Muscle layer of colon (tissue), 2 donors: ENCODE results near the gene SMG5.
A peak's percentile ranks its signal among the peaks of the same experiment; 100 is the strongest.

Experiments used
- H3K27ac ChIP-seq: one replicate; pipeline ENCODE4 v1.7.0; 2013; ENCODE audit warnings: low read depth, mild to moderate bottlenecking, low read length, moderate library complexity
- H3K27me3 ChIP-seq, 2 donors: one replicate each; pipeline ENCODE4 v1.7.0; 2013; ENCODE audit warnings: low read length in 2 of 2, mild to moderate bottlenecking in 2 of 2; ENCODE audit not compliant: insufficient read depth in 2 of 2, control insufficient read depth in 1 of 2
- H3K36me3 ChIP-seq: one replicate; pipeline ENCODE4 v1.7.0; 2013; ENCODE audit warnings: mild to moderate bottlenecking, low read length; ENCODE audit not compliant: insufficient read depth
- H3K4me1 ChIP-seq: one replicate; pipeline ENCODE4 v1.7.0; 2013; ENCODE audit warnings: mild to moderate bottlenecking, low read length; ENCODE audit not compliant: insufficient read depth
- H3K4me3 ChIP-seq, 2 donors: one replicate each; pipeline ENCODE4 v1.7.0; 2013; ENCODE audit warnings: low read length in 2 of 2, low read depth in 1 of 2, mild to moderate bottlenecking in 1 of 2, moderate library complexity in 1 of 2
- H3K9ac ChIP-seq: one replicate; pipeline ENCODE4 v1.7.0; 2013; ENCODE audit warnings: low read length
- H3K9me3 ChIP-seq: one replicate; pipeline ENCODE4 v1.7.0; 2013; ENCODE audit warnings: mild to moderate bottlenecking, low read length
- donor health status: abdominal sarcoma.
- donor health status: Adenocarcinoma of cecum.

Gene SMG5

DNA sequence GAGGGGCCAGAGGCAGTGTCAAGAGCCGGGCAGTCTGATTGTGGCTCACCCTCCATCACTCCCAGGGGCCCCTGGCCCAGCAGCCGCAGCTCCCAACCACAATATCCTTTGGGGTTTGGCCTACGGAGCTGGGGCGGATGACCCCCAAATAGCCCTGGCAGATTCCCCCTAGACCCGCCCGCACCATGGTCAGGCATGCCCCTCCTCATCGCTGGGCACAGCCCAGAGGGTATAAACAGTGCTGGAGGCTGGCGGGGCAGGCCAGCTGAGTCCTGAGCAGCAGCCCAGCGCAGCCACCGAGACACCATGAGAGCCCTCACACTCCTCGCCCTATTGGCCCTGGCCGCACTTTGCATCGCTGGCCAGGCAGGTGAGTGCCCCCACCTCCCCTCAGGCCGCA is 40.7 kb downstream of the SMG5 start, which contains the start of gene BGLAP:
Gene BGLAP (plus strand): TSS at position 259 of the 400 bp plus-strand sequence. CDS start 48 bp downstream, at position 307.
- no peak within 1 kb of the TSS for H3K4me3 ChIP-seq
- peaks cover 31% of the 10 kb centered on the region for H3K36me3 ChIP-seq

DNA sequence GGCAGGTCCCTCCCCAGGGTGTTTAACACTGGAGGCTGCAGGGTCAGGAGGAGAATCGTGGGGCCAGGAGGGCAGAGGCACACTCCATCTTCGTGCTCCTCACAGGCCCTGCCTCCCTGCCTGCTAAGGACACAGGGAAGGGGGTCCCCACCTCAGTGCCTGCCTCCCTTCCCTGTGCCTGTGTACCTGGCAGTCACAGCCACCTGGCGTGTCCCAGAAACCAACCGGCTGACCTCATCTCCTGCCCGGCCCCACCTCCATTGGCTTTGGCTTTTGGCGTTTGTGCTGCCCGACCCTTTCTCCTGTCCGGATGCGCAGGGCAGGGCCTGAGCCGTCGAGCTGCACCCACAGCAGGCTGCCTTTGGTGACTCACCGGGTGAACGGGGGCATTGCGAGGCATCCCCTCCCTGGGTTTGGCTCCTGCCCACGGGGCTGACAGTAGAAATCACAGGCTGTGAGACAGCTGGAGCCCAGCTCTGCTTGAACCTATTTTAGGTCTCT is 41.3 kb downstream of the SMG5 start:
- Histone ChIP-seq H3K4me3 (no peak overlapping the region), H3K9me3 (no peaks in the 10 kb centered on the region), H3K27ac (no peak overlapping the region), H3K4me1 (no peaks in the 10 kb centered on the region), H3K9ac (no peak overlapping the region), H3K36me3 (peaks cover 36% of the 10 kb centered on the region), H3K27me3 (peaks cover 14 to 22% of the 10 kb centered on the region in 2 donors)

More for the DNA sequence above, 40.7 kb downstream of the SMG5 start, which contains the start of gene BGLAP:
- peaks cover 18 to 27% of the 10 kb centered on the region in 2 donors for H3K27me3 ChIP-seq
- H3K4me1 ChIP-seq = peaks cover 2% of the 10 kb centered on the region
- H3K9ac ChIP-seq = no peak within 1 kb of the TSS
- no peaks in the 10 kb centered on the region for H3K9me3 ChIP-seq
- no peak within 1 kb of the TSS for H3K27ac ChIP-seq

DNA sequence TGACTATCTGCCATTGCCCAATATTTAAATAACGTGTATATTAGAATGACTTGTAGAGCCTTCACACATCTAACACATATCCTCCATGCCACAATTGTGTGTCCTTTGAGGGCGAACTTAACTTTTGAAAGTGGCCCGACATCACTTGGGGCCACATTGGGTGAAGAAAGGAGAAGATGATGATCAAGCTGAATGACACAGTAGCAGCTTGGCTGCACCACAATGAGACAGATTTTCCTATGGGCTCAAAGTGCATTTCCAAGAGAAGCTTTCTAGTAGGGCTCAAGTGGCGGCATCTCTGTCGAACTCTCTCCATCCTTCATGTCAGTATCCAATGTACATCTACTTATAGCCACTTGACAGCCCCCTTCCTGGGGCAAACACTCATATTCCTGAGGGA is 44.4 kb downstream of the SMG5 start:
- no peak overlapping the region for H3K27ac ChIP-seq
- no peaks in the 10 kb centered on the region for H3K27me3 ChIP-seq
- H3K4me3 ChIP-seq = no peak overlapping the region
- no peaks in the 10 kb centered on the region for H3K9me3 ChIP-seq
- H3K9ac ChIP-seq = no peak overlapping the region
- peaks cover 55% of the 10 kb centered on the region for H3K36me3 ChIP-seq
- no peaks in the 10 kb centered on the region for H3K4me1 ChIP-seq

DNA sequence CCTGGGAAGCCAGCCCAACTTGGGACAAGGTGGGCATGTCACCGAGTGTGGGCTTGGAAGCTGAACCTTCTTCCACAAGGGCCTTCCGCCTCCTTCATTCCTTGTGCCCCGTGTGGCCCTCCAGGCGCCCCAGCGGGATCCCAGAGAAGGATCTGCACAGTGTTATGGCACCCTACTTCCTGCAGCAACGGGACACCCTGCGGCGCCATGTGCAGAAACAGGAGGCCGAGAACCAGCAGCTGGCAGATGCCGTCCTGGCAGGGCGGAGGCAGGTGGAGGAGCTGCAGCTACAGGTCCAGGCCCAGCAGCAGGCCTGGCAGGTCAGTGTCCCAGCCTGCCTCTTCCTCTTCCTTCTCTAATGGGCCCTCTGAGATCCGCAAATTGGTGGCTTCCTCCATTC is 46.5 kb downstream of the SMG5 start:
- Histone ChIP-seq H3K9me3 (no peaks in the 10 kb centered on the region), H3K4me1 (no peaks in the 10 kb centered on the region), H3K27me3 (no peaks in the 10 kb centered on the region), H3K9ac (no peak overlapping the region), H3K4me3 (no peak overlapping the region), H3K36me3 (peaks cover 60% of the 10 kb centered on the region), H3K27ac (no peak overlapping the region)

DNA sequence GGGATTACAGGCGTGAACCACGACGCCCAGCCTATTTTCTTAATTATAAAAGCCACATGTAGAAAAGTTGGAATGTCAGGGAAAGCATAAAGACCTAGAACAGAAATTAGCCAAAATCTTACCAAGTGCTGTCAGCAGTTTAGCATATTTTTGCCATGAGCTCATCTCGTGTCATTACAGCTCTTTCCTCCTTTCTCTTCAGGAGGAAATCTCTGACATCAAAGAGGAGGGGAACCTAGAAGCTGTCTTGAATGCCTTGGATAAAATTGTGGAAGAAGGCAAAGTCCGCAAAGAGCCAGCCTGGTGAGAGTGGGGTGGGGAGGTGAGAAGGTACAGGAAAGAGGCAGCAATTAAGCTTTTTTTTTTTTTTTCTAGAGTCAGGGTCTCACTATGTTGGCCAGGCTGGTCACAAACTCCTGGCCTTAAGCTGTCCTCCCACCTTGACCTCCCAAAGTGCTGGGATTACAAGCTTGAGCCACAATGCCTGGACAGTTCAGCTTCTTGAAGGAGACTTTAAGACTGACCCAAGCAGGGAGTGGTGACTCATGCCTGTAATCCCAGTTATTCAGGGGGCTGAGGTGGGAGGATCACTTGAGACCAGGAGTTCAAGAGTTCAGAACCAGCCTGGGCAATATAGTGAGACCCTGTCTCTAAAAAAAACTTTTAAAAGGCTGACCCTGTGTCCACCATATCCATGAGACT is 49.0 kb downstream of the SMG5 start:
- Histone ChIP-seq H3K9me3 (no peaks in the 10 kb centered on the region), H3K4me1 (peaks cover 8% of the 10 kb centered on the region), H3K27me3 (no peaks in the 10 kb centered on the region), H3K4me3 (no peak overlapping the region), H3K27ac (no peak overlapping the region), H3K9ac (no peak overlapping the region), H3K36me3 (peaks cover 48% of the 10 kb centered on the region)

DNA sequence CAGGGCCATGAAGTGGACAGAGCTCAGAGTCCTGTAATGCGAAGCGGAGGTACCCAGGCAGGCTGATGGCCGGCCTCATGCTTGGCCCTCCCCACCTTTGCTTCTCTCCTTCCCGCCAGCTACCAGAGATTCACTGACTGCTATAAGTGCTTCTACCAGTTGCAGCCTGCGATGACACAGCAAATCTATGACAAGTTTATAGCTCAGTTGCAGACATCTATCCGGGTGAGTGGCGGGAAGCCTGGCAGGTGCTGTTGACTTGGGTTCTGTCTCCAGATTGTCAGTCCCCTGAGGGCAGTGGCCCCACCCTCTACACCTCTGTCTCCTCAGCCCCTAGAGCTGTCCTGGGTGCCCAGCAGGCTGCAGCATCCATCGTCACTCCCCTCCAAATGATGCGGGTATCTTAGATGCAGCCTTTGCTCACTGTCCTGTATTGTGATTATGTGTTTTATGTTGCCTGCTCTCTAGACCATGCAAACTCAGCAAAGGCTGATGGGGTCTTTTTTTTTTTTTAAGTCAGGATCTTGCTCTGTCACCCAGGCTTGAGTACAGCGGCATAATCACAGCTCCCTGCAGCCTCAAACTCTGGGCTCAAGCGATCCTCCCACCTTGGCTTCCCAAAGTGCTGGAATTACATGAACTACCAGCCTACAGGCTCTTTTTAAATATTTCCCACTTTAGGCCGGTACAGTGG is 50.3 kb downstream of the SMG5 start:
- no peaks in the 10 kb centered on the region for H3K27me3 ChIP-seq
- no peaks in the 10 kb centered on the region for H3K9me3 ChIP-seq
- H3K36me3 ChIP-seq = peaks cover 40% of the 10 kb centered on the region
- no peak overlapping the region for H3K4me3 ChIP-seq
- no peak overlapping the region for H3K9ac ChIP-seq
- no peak overlapping the region for H3K27ac ChIP-seq
- peaks cover 8% of the 10 kb centered on the region for H3K4me1 ChIP-seq

DNA sequence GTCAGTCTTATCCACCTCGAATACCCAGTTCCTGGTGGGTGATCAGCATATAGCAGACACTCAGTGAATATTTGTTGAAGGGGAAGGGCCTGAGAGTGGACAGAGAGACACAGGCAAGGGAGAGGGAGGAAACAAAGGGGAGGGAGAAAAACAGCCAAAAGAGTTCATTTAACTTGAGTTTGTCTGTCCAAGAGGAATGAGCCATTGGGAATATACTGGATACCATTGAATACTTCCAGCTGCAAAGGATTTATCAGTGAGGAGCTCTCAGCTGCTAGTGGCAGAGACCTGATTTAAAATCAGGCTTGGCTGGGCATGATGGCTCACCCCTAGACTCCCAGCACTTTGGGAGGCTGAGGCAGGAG is 52.2 kb downstream of the SMG5 start:
- H3K27ac ChIP-seq = peak overlapping the region; percentile 36
- no peaks in the 10 kb centered on the region for H3K9me3 ChIP-seq
- H3K9ac ChIP-seq = no peak overlapping the region
- no peaks in the 10 kb centered on the region for H3K27me3 ChIP-seq
- no peak overlapping the region for H3K4me3 ChIP-seq
- H3K36me3 ChIP-seq = peaks cover 29% of the 10 kb centered on the region
- peaks cover 8% of the 10 kb centered on the region for H3K4me1 ChIP-seq

DNA sequence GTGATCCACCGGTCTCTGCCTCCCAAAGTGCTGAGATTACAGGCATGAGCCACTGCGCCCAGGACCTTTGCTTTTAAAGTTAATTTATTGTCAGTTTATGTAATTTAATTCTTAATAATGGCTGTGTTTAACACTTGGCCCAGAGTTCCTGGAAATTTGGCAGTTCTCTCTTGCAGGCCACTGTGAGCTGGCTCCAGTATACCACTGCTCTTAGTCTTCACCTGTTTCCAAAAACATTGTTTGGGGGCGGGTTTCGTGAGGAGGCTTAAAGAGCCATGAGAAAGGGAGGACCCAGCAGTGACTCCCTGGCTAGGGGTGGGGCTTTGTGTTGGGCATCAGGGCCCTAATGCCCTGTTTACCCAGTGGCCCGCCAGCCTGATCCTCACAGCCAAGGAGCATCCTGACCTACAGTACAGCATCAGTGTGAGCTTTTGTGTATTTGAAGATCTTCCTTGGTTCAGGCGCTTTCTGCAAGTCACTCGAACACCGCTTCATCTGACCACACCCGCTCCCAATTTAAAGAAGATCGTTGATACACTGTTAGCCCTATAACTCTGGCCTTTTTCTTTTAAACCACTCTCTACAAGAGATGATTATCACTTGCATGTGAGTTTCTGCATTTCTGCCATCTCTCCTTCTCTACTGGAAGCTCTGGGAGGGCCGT is 52.7 kb downstream of the SMG5 start:
- Histone ChIP-seq H3K4me3 (no peak overlapping the region), H3K9me3 (no peaks in the 10 kb centered on the region), H3K9ac (no peak overlapping the region), H3K4me1 (peaks cover 8% of the 10 kb centered on the region), H3K27ac (peak overlapping the region; percentile 36), H3K27me3 (no peaks in the 10 kb centered on the region), H3K36me3 (peaks cover 29% of the 10 kb centered on the region)

DNA sequence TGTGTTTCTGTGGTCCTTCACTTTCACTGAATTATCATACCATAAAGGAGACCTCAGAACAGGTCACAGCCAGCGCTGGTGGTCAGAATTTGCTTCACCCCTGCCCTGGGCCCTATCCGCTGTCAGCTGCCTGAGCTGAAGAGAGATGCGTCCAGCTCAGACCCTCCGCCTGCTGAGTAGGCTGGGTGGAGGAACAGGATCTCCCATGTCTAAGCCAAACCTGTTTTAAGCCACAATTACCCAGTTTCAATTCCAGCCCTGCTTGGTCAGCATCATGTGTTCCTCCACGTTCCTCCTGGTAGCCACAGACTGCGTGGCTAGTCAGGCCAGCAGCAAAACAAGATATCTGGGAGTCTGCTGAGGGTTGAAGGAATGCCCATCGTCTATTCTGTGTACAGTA is 54.1 kb downstream of the SMG5 start:
- no peak overlapping the region for H3K9ac ChIP-seq

DNA sequence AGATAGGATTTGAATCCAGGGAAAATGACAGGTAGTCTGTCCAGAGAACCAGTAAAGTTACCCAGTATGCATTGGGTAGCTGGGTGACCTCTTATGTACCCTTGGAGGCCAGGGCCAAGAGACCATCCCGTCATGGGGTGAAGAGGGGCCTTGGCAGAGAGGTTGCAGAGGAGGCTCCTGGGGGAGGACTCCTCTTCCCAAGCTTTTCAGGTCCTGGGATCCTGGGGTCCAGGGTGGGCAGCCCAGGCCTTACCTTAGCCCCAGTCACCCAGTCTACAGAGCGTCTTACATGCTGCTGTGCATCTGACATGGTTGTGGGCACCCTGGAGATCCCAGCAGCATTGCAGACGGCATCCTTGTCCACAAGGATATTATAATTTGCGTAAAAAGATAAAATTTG is 55.8 kb downstream of the SMG5 start:
- Histone ChIP-seq H3K36me3 (peaks cover 23% of the 10 kb centered on the region), H3K4me1 (peaks cover 8% of the 10 kb centered on the region), H3K9ac (no peak overlapping the region), H3K9me3 (no peaks in the 10 kb centered on the region), H3K27me3 (no peaks in the 10 kb centered on the region), H3K27ac (no peak overlapping the region), H3K4me3 (no peak overlapping the region)

More for the DNA sequence above, 54.1 kb downstream of the SMG5 start:
- H3K9me3 ChIP-seq = no peaks in the 10 kb centered on the region
- no peak overlapping the region for H3K27ac ChIP-seq
- no peak overlapping the region for H3K4me3 ChIP-seq
- H3K36me3 ChIP-seq = peaks cover 25% of the 10 kb centered on the region
- H3K27me3 ChIP-seq = no peaks in the 10 kb centered on the region
- H3K4me1 ChIP-seq = peaks cover 8% of the 10 kb centered on the region

DNA sequence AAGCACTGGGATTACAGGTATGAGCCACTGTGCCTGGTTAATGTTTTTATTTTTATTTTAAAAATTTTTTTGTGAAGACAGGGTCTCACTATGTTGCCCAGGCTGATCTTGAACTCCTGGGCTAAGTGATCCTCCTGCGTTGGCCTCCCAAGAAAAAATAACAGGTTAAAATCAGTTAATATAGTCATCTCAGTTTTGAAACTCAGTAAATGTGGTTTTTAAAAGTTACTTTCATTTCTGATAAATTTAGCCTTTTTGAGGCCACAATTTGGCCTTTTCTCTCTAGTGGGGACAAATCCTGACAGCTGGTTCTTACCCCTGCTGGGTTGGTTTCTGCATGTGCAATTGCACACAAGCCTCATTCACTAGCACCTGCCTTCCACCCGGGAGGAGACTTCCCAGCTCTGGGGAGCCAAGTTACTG is 56.5 kb downstream of the SMG5 start:
- H3K36me3 ChIP-seq = peaks cover 28% of the 10 kb centered on the region
- H3K9me3 ChIP-seq = no peaks in the 10 kb centered on the region
- H3K4me3 ChIP-seq = no peak overlapping the region
- no peak overlapping the region for H3K27ac ChIP-seq
- no peak overlapping the region for H3K9ac ChIP-seq
- H3K4me1 ChIP-seq = peaks cover 8% of the 10 kb centered on the region
- H3K27me3 ChIP-seq = no peaks in the 10 kb centered on the region
